Caco-2 (cell line): ENCODE data around the gene HSD17B2. TPM values are rescaled to one million over a fixed set of nuclear protein-coding genes. Genes with fewer than 3 reads are reported as not detected.
"Not testable (repeated sequence)": the region's sequence is repeated elsewhere in the genome, so short reads cannot be mapped to it uniquely, and the experiment has no call there.

Experiments used
- BruUV-seq: library from RNA; stranded (reverse); fragments of 400-500 nt; replicated peaks from 2 replicates; lab custom pipeline; 2021; lab: Mats Ljungman, UMichigan
- CTCF ChIA-PET: fragments of 300-600 bp; sonication (Branson Sonifier 250); formaldehyde crosslinking; loops from one replicate; lab custom pipeline; 2022; ENCODE audit warnings: antibody characterized with exemption; lab: Charles Lee
- POLR2A ChIA-PET: fragments of 300-600 bp; sonication (Branson Sonifier 250); formaldehyde crosslinking; loops from one replicate; lab custom pipeline; 2022; ENCODE audit warnings: antibody characterized with exemption; lab: Charles Lee
- DNase-seq, 2 experiments: peaks; one replicate each; pipeline versions ENCODE4 v3.0.0 to v3.0.0-alpha.2; 2020 to 2022
- H3K27me3 ChIP-seq: replicated peaks from 2 replicates; pipeline ENCODE4 v1.6.0; 2011; ENCODE audit warnings: low read length; ENCODE audit not compliant: control insufficient read depth, insufficient read depth
- H3K36me3 ChIP-seq: 2 replicates; pipeline ENCODE4 v1.5.1; 2011; ENCODE audit warnings: low read length; ENCODE audit not compliant: control insufficient read depth, insufficient read depth
- H3K4me1 ChIP-seq: fragments of 250-450 bp; sonication (Bioruptor Pico); 2 replicates; pipeline ENCODE4 v1.5.1; 2020; ENCODE audit warnings: mild to moderate bottlenecking
- H3K4me3 ChIP-seq: 2 replicates; pipeline ENCODE4 v1.5.1; 2011; ENCODE audit warnings: low read depth, mild to moderate bottlenecking, control low read depth, low read length
- H3K9me3 ChIP-seq: fragments of 250-450 bp; sonication (Bioruptor Pico); 2 replicates; pipeline ENCODE4 v1.5.1; 2020; ENCODE audit warnings: mild to moderate bottlenecking, moderate library complexity
- H3K27ac Mint-ChIP-seq: one replicate; pipeline ENCODE4 v1.8.0; 2022; ENCODE audit warnings: mixed read lengths; ENCODE audit not compliant: unreplicated experiment
- H3K27me3 Mint-ChIP-seq: one replicate; pipeline ENCODE4 v1.8.0; 2022; ENCODE audit warnings: mixed read lengths; ENCODE audit not compliant: insufficient read depth, unreplicated experiment
- H3K36me3 Mint-ChIP-seq: one replicate; pipeline ENCODE4 v1.8.0; 2022; ENCODE audit warnings: mild to moderate bottlenecking, mixed read lengths; ENCODE audit not compliant: insufficient read depth, unreplicated experiment
- H3K4me1 Mint-ChIP-seq: one replicate; pipeline ENCODE4 v1.8.0; 2022; ENCODE audit warnings: low read depth, mixed read lengths; ENCODE audit not compliant: unreplicated experiment
- H3K4me3 Mint-ChIP-seq: one replicate; pipeline ENCODE4 v1.8.0; 2022; ENCODE audit warnings: mild to moderate bottlenecking, moderate library complexity, mixed read lengths; ENCODE audit not compliant: unreplicated experiment
- H3K9me3 Mint-ChIP-seq: one replicate; pipeline ENCODE4 v1.8.0; 2022; ENCODE audit warnings: mixed read lengths; ENCODE audit not compliant: unreplicated experiment
- CTCF ChIP-seq, 2 experiments: fragments of 200-600 bp in 1 of 2; IDR thresholded peaks; 1 replicate in 1 of 2; 2 replicates in 1 of 2; pipeline versions ENCODE4 v1.5.1 to v1.8.0; 2011 to 2022; ENCODE audit warnings: antibody characterized with exemption in 1 of 2, control low read depth in 1 of 2, inconsistent platforms in 1 of 2, low read depth in 1 of 2, low read length in 1 of 2, mild to moderate bottlenecking in 1 of 2, moderate library complexity in 1 of 2; ENCODE audit not compliant: insufficient read depth in 1 of 2, severe bottlenecking in 1 of 2, unreplicated experiment in 1 of 2
- intact Hi-C: fragments of 100-400 bp; cut with micrococcal nuclease; formaldehyde crosslinking; loops from one replicate; pipeline ENCODE4 v1.10.0; 2022; ENCODE audit not compliant: unreplicated experiment
- total RNA-seq: library from RNA; stranded (reverse); gene quantifications from 2 replicates; pipeline ENCODE4 v1.2.3, GENCODE V29; 2022

Gene HSD17B2
- total RNA-seq, 1 experiment from 2014 or later: 5.1 TPM

GRCh38 chr16:82108100-82108499, 73.0 kb downstream of the HSD17B2 start:
- intact Hi-C loops: no loop called here
- CTCF ChIA-PET: no interaction called here
- no peak overlapping the region for H3K4me3 Mint-ChIP-seq

GRCh38 chr16:82108774-82109173, 73.7 kb downstream of the HSD17B2 start:
- Histone ChIP-seq H3K9me3 (no peaks in the 10 kb centered on the region), H3K4me1 (no peaks in the 10 kb centered on the region), H3K36me3 (no peaks in the 10 kb centered on the region), H3K27me3 (no peaks in the 10 kb centered on the region), H3K4me3 (no peak overlapping the region)
- Mint-ChIP-seq H3K4me3 (no peak overlapping the region), H3K27me3 (no peaks in the 10 kb centered on the region), H3K27ac (no peak overlapping the region), H3K9me3 (no peaks in the 10 kb centered on the region), H3K4me1 (no peaks in the 10 kb centered on the region), H3K36me3 (no peaks in the 10 kb centered on the region)
- TF ChIP-seq CTCF (IDR thresholded peaks at IDR 0.05; ENCODE audit: insufficient read depth in 1 of 2, low read depth in 1 of 2, low read length in 1 of 2, severe bottlenecking in 1 of 2, unreplicated experiment in 1 of 2): no peak
- intact Hi-C loops: no loop called here
- POLR2A ChIA-PET: no interaction called here
- CTCF ChIA-PET: no interaction called here
- BruUV-seq: no TSS peak
- DNase-seq: no peak

More at GRCh38 chr16:82108100-82108499, 73.0 kb downstream of the HSD17B2 start:
- no peaks in the 10 kb centered on the region for H3K4me1 Mint-ChIP-seq
- no peaks in the 10 kb centered on the region for H3K9me3 Mint-ChIP-seq
- Histone ChIP-seq H3K36me3 (no peaks in the 10 kb centered on the region), H3K4me3 (no peak overlapping the region), H3K9me3 (no peaks in the 10 kb centered on the region), H3K27me3 (no peaks in the 10 kb centered on the region), H3K4me1 (no peaks in the 10 kb centered on the region)
- TF ChIP-seq CTCF (IDR thresholded peaks at IDR 0.05; ENCODE audit: insufficient read depth in 1 of 2, low read depth in 1 of 2, low read length in 1 of 2, severe bottlenecking in 1 of 2, unreplicated experiment in 1 of 2): no peak
- peaks cover 4% of the 10 kb centered on the region for H3K27me3 Mint-ChIP-seq
- no peak overlapping the region for H3K27ac Mint-ChIP-seq
- DNase-seq: no peak
- no TSS peak for BruUV-seq
- POLR2A ChIA-PET: no interaction called here
- H3K36me3 Mint-ChIP-seq: no peaks in the 10 kb centered on the region

- CTCF ChIA-PET, H3K36me3 ChIP-seq, DNase-seq, H3K9me3 ChIP-seq, H3K36me3 Mint-ChIP-seq, H3K4me1 Mint-ChIP-seq, BruUV-seq, H3K4me3 ChIP-seq, H3K4me3 Mint-ChIP-seq, intact Hi-C loops, H3K4me1 ChIP-seq, POLR2A ChIA-PET, H3K27me3 Mint-ChIP-seq, H3K27me3 ChIP-seq, H3K27ac Mint-ChIP-seq, H3K9me3 Mint-ChIP-seq: not testable (repeated sequence)
These were observed 74.2 kb downstream of the HSD17B2 start for GRCh38 chr16:82109266-82109665.

- CTCF ChIA-PET: no interaction called here
- H3K4me3 ChIP-seq: no peak overlapping the region
- no peak for DNase-seq
- H3K4me1 ChIP-seq: no peaks in the 10 kb centered on the region
- Mint-ChIP-seq H3K9me3 (no peaks in the 10 kb centered on the region), H3K27me3 (no peaks in the 10 kb centered on the region), H3K36me3 (no peaks in the 10 kb centered on the region), H3K4me1 (no peaks in the 10 kb centered on the region), H3K27ac (no peak overlapping the region), H3K4me3 (no peak overlapping the region)
- POLR2A ChIA-PET: no interaction called here
- H3K36me3 ChIP-seq: no peaks in the 10 kb centered on the region
- no peak for TF ChIP-seq CTCF (IDR thresholded peaks at IDR 0.05; ENCODE audit: insufficient read depth in 1 of 2, low read depth in 1 of 2, low read length in 1 of 2, severe bottlenecking in 1 of 2, unreplicated experiment in 1 of 2)
- no peaks in the 10 kb centered on the region for H3K9me3 ChIP-seq
- no TSS peak for BruUV-seq
- intact Hi-C loops: no loop called here
- no peaks in the 10 kb centered on the region for H3K27me3 ChIP-seq
These were observed 76.9 kb downstream of the HSD17B2 start for GRCh38 chr16:82111944-82112343.
